Measurements from ENCODE around the gene DHRSX. TPM values are rescaled to one million over a fixed set of nuclear protein-coding genes. Genes with fewer than 3 reads are reported as not detected.

The DHRSX gene
- total RNA-seq, 1 experiment from 2014 or later: 11.5 TPM

DNA sequence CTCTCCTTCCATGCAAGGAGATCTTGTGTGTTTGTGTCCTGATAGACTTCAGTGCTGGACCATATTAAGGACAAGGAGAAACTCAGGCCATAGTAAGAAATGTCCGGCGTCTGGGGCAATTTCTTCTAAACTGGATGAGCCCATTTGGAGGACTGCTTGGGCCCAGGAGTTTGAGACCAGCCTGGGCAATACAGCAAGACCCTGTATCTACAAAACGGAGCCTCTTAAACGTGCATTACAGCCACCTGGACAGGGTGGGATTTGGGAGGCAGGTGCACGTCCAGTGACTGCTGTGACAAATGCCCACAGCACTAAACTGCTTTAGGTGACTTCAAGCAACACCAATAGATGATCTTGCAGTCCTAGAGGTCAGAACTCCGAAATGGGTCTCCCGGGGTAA, 311.9 kb downstream of the DHRSX start:
- Histone ChIP-seq H3K4me3 (ENCODE audit: low read length) (no peak overlapping the region), H3K79me2 (ENCODE audit: low read length) (no peaks in the 10 kb centered on the region), H3K4me1 (ENCODE audit: insufficient read depth, low read length) (no peaks in the 10 kb centered on the region), H2AFZ (ENCODE audit: low read length) (no peak overlapping the region), H3K9me2 (replicated peaks; ENCODE audit: low read length) (no peaks in the 10 kb centered on the region), H3K4me2 (ENCODE audit: low read length) (no peak overlapping the region), H3K9me3 (ENCODE audit: low read length) (no peaks in the 10 kb centered on the region), H4K20me1 (ENCODE audit: low read length) (no peaks in the 10 kb centered on the region), H3K27me3 (ENCODE audit: low read length) (no peaks in the 10 kb centered on the region), H3K36me3 (ENCODE audit: low read depth, low read length) (no peaks in the 10 kb centered on the region), H3K27ac (ENCODE audit: low read length) (no peak overlapping the region), H3F3A (ENCODE audit: low read length, unreplicated experiment) (no peaks in the 10 kb centered on the region), H3K9ac (ENCODE audit: low read length) (no peak overlapping the region)
- POLR2A ChIA-PET (ENCODE audit: unreplicated experiment): no interaction called here
- no TSS peak for BruUV-seq (replicated peaks)
- ATAC-seq (no peak), DNase-seq (no peak)
- CTCF ChIA-PET: no interaction called here
- TF ChIP-seq, protein P1, sequence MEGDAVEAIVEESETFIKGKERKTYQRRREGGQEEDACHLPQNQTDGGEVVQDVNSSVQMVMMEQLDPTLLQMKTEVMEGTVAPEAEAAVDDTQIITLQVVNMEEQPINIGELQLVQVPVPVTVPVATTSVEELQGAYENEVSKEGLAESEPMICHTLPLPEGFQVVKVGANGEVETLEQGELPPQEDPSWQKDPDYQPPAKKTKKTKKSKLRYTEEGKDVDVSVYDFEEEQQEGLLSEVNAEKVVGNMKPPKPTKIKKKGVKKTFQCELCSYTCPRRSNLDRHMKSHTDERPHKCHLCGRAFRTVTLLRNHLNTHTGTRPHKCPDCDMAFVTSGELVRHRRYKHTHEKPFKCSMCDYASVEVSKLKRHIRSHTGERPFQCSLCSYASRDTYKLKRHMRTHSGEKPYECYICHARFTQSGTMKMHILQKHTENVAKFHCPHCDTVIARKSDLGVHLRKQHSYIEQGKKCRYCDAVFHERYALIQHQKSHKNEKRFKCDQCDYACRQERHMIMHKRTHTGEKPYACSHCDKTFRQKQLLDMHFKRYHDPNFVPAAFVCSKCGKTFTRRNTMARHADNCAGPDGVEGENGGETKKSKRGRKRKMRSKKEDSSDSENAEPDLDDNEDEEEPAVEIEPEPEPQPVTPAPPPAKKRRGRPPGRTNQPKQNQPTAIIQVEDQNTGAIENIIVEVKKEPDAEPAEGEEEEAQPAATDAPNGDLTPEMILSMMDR (conservative IDR thresholded peaks at IDR 0.05; ENCODE audit: low read depth, low read length): no peak
- intact Hi-C loops (cut with micrococcal nuclease): no loop called here

DNA sequence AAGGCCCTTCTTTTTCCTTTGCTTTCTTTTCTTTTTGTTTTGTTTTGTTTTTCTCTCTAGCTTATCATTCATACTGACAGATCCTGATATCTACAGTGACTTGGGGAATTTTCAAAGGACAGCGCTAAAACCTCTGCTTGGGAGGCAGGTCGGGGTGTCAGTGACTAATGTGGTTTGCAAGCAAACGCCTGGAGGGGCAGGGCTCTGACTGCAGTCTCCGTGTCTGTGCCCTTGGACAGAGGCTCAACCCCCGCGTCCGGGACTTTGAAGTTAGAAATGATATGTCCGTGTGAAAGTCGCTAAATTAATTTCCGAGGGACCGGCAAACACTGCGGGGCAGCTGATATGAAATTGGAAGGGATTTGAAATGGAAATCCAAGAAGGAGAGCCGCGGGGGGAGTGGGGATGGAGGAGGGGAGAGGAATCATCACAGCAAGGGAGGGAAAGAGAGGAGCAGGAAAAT, 312.4 kb downstream of the DHRSX start:
- intact Hi-C loops (cut with micrococcal nuclease): no loop called here
- H3F3A ChIP-seq (ENCODE audit: low read length, unreplicated experiment): no peaks in the 10 kb centered on the region
- H3K27ac ChIP-seq (ENCODE audit: low read length): no peak overlapping the region
- H3K27me3 ChIP-seq (ENCODE audit: low read length): no peaks in the 10 kb centered on the region
- no peak overlapping the region for H3K9ac ChIP-seq (ENCODE audit: low read length)
- no peak overlapping the region for H3K4me3 ChIP-seq (ENCODE audit: low read length)
- no peaks in the 10 kb centered on the region for H4K20me1 ChIP-seq (ENCODE audit: low read length)
- H3K4me2 ChIP-seq (ENCODE audit: low read length): no peak overlapping the region
- ChIA-PET CTCF (no interaction called here), POLR2A (ENCODE audit: unreplicated experiment) (no interaction called here)
- TF ChIP-seq EZH2phosphoT487 (IDR thresholded peaks at IDR 0.05; ENCODE audit: borderline replicate concordance, low read length) (no peak), EZH2 (IDR thresholded peaks at IDR 0.05; ENCODE audit: low read length, unreplicated experiment) (no peak)
- TF ChIP-seq, protein P1 (conservative IDR thresholded peaks at IDR 0.05; ENCODE audit: low read depth, low read length): no peak
- no TSS peak for BruUV-seq (replicated peaks)
- H3K9me3 ChIP-seq (ENCODE audit: low read length): no peaks in the 10 kb centered on the region
- no peak overlapping the region for H2AFZ ChIP-seq (ENCODE audit: low read length)
- H3K4me1 ChIP-seq (ENCODE audit: insufficient read depth, low read length): no peaks in the 10 kb centered on the region
- ATAC-seq: no peak
- H3K79me2 ChIP-seq (ENCODE audit: low read length): no peaks in the 10 kb centered on the region
- H3K36me3 ChIP-seq (ENCODE audit: low read depth, low read length): no peaks in the 10 kb centered on the region
- DNase-seq: no peak
- H3K9me2 ChIP-seq (replicated peaks; ENCODE audit: low read length): no peaks in the 10 kb centered on the region

- ATAC-seq: no peak
- ChIA-PET CTCF (no interaction called here), POLR2A (ENCODE audit: unreplicated experiment) (no interaction called here)
- no peaks in the 10 kb centered on the region for H3K4me1 ChIP-seq (ENCODE audit: insufficient read depth, low read length)
- no TSS peak for BruUV-seq (replicated peaks)
- no peaks in the 10 kb centered on the region for H3K27me3 ChIP-seq (ENCODE audit: low read length)
- H3K79me2 ChIP-seq (ENCODE audit: low read length): no peaks in the 10 kb centered on the region
- no peak overlapping the region for H3K27ac ChIP-seq (ENCODE audit: low read length)
- no peak overlapping the region for H2AFZ ChIP-seq (ENCODE audit: low read length)
- intact Hi-C loops (cut with micrococcal nuclease): no loop called here
- no peak for DNase-seq
- no peaks in the 10 kb centered on the region for H3K9me2 ChIP-seq (replicated peaks; ENCODE audit: low read length)
- TF ChIP-seq, protein P1 (conservative IDR thresholded peaks at IDR 0.05; ENCODE audit: low read depth, low read length): no peak
- TF ChIP-seq EZH2 (IDR thresholded peaks at IDR 0.05; ENCODE audit: low read length, unreplicated experiment): no peak
- no peak for TF ChIP-seq EZH2phosphoT487 (IDR thresholded peaks at IDR 0.05; ENCODE audit: borderline replicate concordance, low read length)
- no peaks in the 10 kb centered on the region for H4K20me1 ChIP-seq (ENCODE audit: low read length)
- no peaks in the 10 kb centered on the region for H3F3A ChIP-seq (ENCODE audit: low read length, unreplicated experiment)
- H3K9ac ChIP-seq (ENCODE audit: low read length): no peak overlapping the region
- no peak overlapping the region for H3K4me3 ChIP-seq (ENCODE audit: low read length)
- H3K4me2 ChIP-seq (ENCODE audit: low read length): no peak overlapping the region
- H3K36me3 ChIP-seq (ENCODE audit: low read depth, low read length): no peaks in the 10 kb centered on the region
- no peaks in the 10 kb centered on the region for H3K9me3 ChIP-seq (ENCODE audit: low read length)
These were observed 313.2 kb downstream of the DHRSX start for GRCh38 chrX:2187352-2188115.

Data from PC-3 (cell line).